Measurements from ENCODE around the gene DLGAP4. TPM values are rescaled to one million over a fixed set of nuclear protein-coding genes. Genes with fewer than 3 reads are reported as not detected.

Gene DLGAP4
- total and polyA plus RNA-seq, 2 of the 13 experiments (the other 11 are each of a cell fraction or from before 2014, with no cell fraction given), result 15.2 to 26.7 TPM

- TF ChIP-seq HOXA7 (CRISPR knock-in tag; IDR thresholded peaks at IDR 0.05) (no peak), NFE2L1 (CRISPR knock-in tag; IDR thresholded peaks at IDR 0.05; ENCODE audit: borderline replicate concordance) (no peak), SP5 (CRISPR knock-in tag; IDR thresholded peaks at IDR 0.05; ENCODE audit: borderline replicate concordance, low read depth) (no peak), ZNF768 (CRISPR knock-in tag; IDR thresholded peaks at IDR 0.05) (no peak; the same call in 1 of the 2 replicates), HHEX (CRISPR knock-in tag; IDR thresholded peaks at IDR 0.05) (no peak), RFX3 (CRISPR knock-in tag; IDR thresholded peaks at IDR 0.05) (no peak), ZSCAN12 (CRISPR knock-in tag; IDR thresholded peaks at IDR 0.05) (no peak), ZNF784 (CRISPR knock-in tag; IDR thresholded peaks at IDR 0.05; ENCODE audit: borderline replicate concordance) (no peak; the same call in 1 of the 2 replicates), ZSCAN22 (CRISPR knock-in tag; IDR thresholded peaks at IDR 0.05) (no peak), DDIT3 (CRISPR knock-in tag; IDR thresholded peaks at IDR 0.05) (no peak), ZBTB43 (CRISPR knock-in tag; conservative IDR thresholded peaks at IDR 0.05) (no peak), ZMAT3 (CRISPR knock-in tag; conservative IDR thresholded peaks at IDR 0.05) (no peak), NONO (IDR thresholded peaks at IDR 0.05) (no peak), NONO (CRISPR knock-in tag; conservative IDR thresholded peaks at IDR 0.05) (0 out of 2 replicates have a peak, but pooled peaks have one; percentile 3), ZNF766 (CRISPR knock-in tag; IDR thresholded peaks at IDR 0.05; ENCODE audit: borderline replicate concordance) (no peak), HDAC2 (CRISPR knock-in tag; IDR thresholded peaks at IDR 0.05) (no peak), HMGXB4 (CRISPR knock-in tag; IDR thresholded peaks at IDR 0.05; ENCODE audit: borderline replicate concordance in 1 of 2, low read depth in 1 of 2) (peak in 1 of 2 experiments; percentile 59; a peak in 2 of 4 replicates)
- TF ChIP-seq, protein P1, sequence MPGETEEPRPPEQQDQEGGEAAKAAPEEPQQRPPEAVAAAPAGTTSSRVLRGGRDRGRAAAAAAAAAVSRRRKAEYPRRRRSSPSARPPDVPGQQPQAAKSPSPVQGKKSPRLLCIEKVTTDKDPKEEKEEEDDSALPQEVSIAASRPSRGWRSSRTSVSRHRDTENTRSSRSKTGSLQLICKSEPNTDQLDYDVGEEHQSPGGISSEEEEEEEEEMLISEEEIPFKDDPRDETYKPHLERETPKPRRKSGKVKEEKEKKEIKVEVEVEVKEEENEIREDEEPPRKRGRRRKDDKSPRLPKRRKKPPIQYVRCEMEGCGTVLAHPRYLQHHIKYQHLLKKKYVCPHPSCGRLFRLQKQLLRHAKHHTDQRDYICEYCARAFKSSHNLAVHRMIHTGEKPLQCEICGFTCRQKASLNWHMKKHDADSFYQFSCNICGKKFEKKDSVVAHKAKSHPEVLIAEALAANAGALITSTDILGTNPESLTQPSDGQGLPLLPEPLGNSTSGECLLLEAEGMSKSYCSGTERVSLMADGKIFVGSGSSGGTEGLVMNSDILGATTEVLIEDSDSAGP (CRISPR knock-in tag; IDR thresholded peaks at IDR 0.05; ENCODE audit: borderline replicate concordance), result no peak
- TF ChIP-seq, protein P2, sequence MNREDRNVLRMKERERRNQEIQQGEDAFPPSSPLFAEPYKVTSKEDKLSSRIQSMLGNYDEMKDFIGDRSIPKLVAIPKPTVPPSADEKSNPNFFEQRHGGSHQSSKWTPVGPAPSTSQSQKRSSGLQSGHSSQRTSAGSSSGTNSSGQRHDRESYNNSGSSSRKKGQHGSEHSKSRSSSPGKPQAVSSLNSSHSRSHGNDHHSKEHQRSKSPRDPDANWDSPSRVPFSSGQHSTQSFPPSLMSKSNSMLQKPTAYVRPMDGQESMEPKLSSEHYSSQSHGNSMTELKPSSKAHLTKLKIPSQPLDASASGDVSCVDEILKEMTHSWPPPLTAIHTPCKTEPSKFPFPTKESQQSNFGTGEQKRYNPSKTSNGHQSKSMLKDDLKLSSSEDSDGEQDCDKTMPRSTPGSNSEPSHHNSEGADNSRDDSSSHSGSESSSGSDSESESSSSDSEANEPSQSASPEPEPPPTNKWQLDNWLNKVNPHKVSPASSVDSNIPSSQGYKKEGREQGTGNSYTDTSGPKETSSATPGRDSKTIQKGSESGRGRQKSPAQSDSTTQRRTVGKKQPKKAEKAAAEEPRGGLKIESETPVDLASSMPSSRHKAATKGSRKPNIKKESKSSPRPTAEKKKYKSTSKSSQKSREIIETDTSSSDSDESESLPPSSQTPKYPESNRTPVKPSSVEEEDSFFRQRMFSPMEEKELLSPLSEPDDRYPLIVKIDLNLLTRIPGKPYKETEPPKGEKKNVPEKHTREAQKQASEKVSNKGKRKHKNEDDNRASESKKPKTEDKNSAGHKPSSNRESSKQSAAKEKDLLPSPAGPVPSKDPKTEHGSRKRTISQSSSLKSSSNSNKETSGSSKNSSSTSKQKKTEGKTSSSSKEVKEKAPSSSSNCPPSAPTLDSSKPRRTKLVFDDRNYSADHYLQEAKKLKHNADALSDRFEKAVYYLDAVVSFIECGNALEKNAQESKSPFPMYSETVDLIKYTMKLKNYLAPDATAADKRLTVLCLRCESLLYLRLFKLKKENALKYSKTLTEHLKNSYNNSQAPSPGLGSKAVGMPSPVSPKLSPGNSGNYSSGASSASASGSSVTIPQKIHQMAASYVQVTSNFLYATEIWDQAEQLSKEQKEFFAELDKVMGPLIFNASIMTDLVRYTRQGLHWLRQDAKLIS (CRISPR knock-in tag; IDR thresholded peaks at IDR 0.05), result no peak
Observed at GRCh38 chr20:36461600-36462439, 155.7 kb downstream of the DLGAP4 start (continued).

All from HepG2 (cell line).